Measurements from ENCODE around the gene VGLL3. TPM values are rescaled to one million over a fixed set of nuclear protein-coding genes. Genes with fewer than 3 reads are reported as not detected.

VGLL3 gene
- total RNA-seq, 1 experiment from 2014 or later: 0.10 TPM

- no peak for TF ChIP-seq ZBTB33 (IDR thresholded peaks at IDR 0.05; ENCODE audit: extremely low read depth, insufficient replicate concordance, low read length)
- TF ChIP-seq EZH2phosphoT487 (IDR thresholded peaks at IDR 0.05; ENCODE audit: borderline replicate concordance): no peak
Observed at GRCh38 chr3:87037652-87038051, 46.7 kb upstream of the VGLL3 start (continued).

GRCh38 chr3:87036671-87037070, 45.7 kb upstream of the VGLL3 start:
- Histone ChIP-seq H3K27ac (ENCODE audit: low read depth, low read length) (no peak overlapping the region), H3K79me2 (ENCODE audit: insufficient read depth, low read length) (no peaks in the 10 kb centered on the region), H3K9me3 (ENCODE audit: control insufficient read depth in 1 of 2, insufficient read depth in 1 of 2, low read depth in 1 of 2, low read length in 2 of 2) (no peaks in the 10 kb centered on the region), H4K20me1 (ENCODE audit: insufficient read depth) (no peaks in the 10 kb centered on the region), H3K4me3 (replicated peaks in 1 of 2; ENCODE audit: low read depth in 1 of 2, low read length in 2 of 2) (no peak overlapping the region), H3K27me3 (ENCODE audit: insufficient read depth, low read length) (no peaks in the 10 kb centered on the region), H3K36me3 (ENCODE audit: control insufficient read depth in 1 of 2, insufficient read depth in 2 of 2, low read length in 2 of 2) (no peaks in the 10 kb centered on the region), H3K9ac (ENCODE audit: low read length) (no peak overlapping the region), H2AFZ (ENCODE audit: low read depth, low read length, poor library complexity, severe bottlenecking) (no peak overlapping the region), H3K4me1 (ENCODE audit: control insufficient read depth in 1 of 2, insufficient read depth in 2 of 2, low read length in 2 of 2) (no peaks in the 10 kb centered on the region), H3K4me2 (ENCODE audit: low read length) (no peak overlapping the region), H3K9me2 (ENCODE audit: insufficient read depth) (no peaks in the 10 kb centered on the region)
- ATAC-seq (no peak), DNase-seq (ENCODE audit: low read depth, low spot score) (no peak)
- BruUV-seq (replicated peaks): no TSS peak
- TF ChIP-seq REST (IDR thresholded peaks at IDR 0.05; ENCODE audit: low read depth): no peak
- no peak for TF ChIP-seq EZH2phosphoT487 (IDR thresholded peaks at IDR 0.05; ENCODE audit: borderline replicate concordance)
- no peak for TF ChIP-seq CTCF (IDR thresholded peaks at IDR 0.05 in 2 of 3, conservative IDR thresholded peaks at IDR 0.05 in 1 of 3; ENCODE audit: borderline replicate concordance in 1 of 3, insufficient read depth in 1 of 3, low read depth in 2 of 3, low read length in 2 of 3)
- TF ChIP-seq ZBTB33 (IDR thresholded peaks at IDR 0.05; ENCODE audit: extremely low read depth, insufficient replicate concordance, low read length): no peak
- no peak for TF ChIP-seq CEBPB (IDR thresholded peaks at IDR 0.05; ENCODE audit: low read depth)
- TF ChIP-seq EZH2 (IDR thresholded peaks at IDR 0.05): no peak
- TF ChIP-seq RAD21 (IDR thresholded peaks at IDR 0.05; ENCODE audit: low read depth): no peak
- no peak for TF ChIP-seq FOSL1 (IDR thresholded peaks at IDR 0.05; ENCODE audit: low read depth)
- TF ChIP-seq YY1 (IDR thresholded peaks at IDR 0.05; ENCODE audit: extremely low read depth, insufficient replicate concordance, low read depth, low read length): no peak
- TF ChIP-seq POLR2AphosphoS5 (IDR thresholded peaks at IDR 0.05; ENCODE audit: low read depth, low read length): no peak
- no peak for TF ChIP-seq SP1 (IDR thresholded peaks at IDR 0.05; ENCODE audit: low read depth)
- TF ChIP-seq ATF3 (IDR thresholded peaks at IDR 0.05): no peak
- intact Hi-C loops (cut with micrococcal nuclease): no loop called here
- ChIA-PET CTCF (no interaction called here), RAD21 (ENCODE audit: low non-redundant PET in 1 of 2, low total read pairs in 2 of 2, uncharacterized antibody in 2 of 2, unreplicated experiment in 2 of 2) (no interaction called here), POLR2A (no interaction called here)
